8988T (cell line): ENCODE data around the gene HSD11B1L.
A peak's percentile ranks its signal among the peaks of the same experiment; 100 is the strongest.
"Not testable (repeated sequence)": the region's sequence is repeated elsewhere in the genome, so short reads cannot be mapped to it uniquely, and the experiment has no call there.

Source experiments
- DNase-seq: peaks from one replicate; pipeline ENCODE4 v3.0.0; 2011

HSD11B1L gene

DNA sequence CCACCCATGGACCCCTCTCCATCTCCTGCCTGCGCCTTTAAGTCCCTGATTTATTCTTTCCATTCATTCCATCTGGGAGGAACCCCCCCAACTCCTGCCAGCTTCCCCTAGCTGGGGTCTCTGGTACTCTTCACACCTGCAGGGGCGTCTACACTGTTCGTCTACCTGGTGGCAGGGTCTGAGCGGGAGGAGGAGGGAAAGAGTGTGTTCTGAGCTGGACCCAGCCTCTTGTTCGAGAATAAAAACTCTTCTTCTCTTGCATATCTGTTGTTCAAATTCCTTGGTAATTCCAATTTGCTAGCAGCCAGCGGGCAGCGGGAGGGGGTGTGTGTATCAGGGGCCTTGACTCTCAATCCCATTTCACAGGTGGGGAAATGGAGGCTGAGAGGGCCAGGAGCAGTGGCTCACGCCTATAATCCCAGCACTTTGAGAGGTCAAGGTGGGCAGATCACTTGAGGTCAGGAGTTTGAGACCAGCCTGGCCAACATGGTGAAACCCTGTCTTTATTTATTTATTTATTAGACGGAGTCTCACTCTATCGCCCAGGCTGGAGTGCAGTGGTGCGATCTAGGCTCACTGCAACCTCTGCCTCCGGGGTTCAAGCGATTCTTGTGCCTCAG, 7.5 kb downstream of the HSD11B1L start:
- not testable (repeated sequence) for DNase-seq

DNA sequence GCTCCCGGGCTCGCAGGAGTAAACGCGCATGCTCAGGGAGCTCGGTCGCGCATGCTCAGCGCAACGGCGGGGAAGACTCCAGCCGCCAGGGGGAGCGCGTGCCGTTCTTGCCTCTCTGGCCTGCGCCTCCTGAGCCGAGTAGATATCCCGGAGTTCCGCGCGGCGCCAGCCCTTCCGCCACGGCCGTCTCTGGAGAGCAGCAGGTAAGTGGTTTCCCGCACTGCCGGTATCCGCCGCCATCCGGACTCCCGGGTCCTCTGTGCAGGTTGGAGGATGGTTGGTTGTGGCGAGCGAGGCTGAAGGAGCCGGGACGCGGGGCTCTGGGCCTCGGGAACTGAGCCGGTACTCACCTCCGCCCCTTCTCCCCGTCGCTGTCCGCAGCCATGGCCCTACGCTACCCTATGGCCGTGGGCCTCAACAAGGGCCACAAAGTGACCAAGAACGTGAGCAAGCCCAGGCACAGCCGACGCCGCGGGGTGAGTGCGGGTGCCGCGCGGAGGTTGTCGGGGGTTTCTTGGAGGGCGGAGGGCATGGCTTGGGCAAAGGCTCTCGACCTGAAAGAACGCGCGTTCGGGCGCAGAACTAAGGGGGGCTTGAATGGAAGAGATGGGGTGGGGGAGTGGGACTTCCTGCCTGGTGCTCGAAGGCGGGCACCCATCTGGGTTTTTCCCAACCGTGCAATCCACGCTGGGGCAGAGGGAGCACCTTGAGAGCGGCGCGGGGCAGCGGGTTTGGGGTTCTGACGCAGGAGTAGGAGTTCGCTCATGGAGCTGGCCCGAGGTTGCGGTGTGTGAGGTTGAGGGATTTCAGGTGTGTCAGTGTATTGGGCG, 9.5 kb downstream of the HSD11B1L start, which contains the start of gene RPL36:
TSS of gene RPL36 (plus strand) at position 171 of the 830 bp plus-strand sequence. CDS start at position 384, 213 bp downstream.
- peak; percentile 95 for DNase-seq

DNA sequence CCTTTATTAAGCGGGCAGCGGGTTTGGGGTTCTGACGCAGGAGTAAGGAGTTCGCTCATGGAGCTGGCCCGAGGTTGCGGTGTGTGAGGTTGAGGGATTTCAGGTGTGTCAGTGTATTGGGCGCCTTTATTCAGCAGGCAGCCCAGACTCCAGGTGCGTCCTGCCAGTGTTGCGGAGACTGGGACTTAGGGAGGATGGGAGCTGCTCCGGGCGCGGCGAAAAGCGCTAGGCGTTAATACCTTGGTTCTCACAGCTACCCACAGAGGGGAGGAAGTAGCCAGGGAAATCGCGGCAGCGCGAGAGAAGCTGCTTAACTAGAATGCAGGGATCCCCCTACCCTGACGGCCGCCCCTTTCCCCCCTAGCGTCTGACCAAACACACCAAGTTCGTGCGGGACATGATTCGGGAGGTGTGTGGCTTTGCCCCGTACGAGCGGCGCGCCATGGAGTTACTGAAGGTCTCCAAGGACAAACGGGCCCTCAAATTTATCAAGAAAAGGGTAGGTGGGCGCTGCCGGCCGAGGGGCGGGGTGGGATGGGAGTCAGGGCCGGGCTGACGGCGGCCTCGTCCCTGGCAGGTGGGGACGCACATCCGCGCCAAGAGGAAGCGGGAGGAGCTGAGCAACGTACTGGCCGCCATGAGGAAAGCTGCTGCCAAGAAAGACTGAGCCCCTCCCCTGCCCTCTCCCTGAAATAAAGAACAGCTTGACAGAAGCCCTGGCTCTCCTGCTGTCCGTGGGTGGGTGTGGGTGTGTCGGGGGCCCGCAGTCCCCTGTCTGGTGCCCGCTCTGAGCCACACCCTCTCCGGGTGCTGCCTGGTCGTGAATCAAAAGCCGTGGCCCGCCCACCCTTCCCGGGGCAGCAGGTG, 10.4 kb downstream of the HSD11B1L start:
- DNase-seq = no peak

DNA sequence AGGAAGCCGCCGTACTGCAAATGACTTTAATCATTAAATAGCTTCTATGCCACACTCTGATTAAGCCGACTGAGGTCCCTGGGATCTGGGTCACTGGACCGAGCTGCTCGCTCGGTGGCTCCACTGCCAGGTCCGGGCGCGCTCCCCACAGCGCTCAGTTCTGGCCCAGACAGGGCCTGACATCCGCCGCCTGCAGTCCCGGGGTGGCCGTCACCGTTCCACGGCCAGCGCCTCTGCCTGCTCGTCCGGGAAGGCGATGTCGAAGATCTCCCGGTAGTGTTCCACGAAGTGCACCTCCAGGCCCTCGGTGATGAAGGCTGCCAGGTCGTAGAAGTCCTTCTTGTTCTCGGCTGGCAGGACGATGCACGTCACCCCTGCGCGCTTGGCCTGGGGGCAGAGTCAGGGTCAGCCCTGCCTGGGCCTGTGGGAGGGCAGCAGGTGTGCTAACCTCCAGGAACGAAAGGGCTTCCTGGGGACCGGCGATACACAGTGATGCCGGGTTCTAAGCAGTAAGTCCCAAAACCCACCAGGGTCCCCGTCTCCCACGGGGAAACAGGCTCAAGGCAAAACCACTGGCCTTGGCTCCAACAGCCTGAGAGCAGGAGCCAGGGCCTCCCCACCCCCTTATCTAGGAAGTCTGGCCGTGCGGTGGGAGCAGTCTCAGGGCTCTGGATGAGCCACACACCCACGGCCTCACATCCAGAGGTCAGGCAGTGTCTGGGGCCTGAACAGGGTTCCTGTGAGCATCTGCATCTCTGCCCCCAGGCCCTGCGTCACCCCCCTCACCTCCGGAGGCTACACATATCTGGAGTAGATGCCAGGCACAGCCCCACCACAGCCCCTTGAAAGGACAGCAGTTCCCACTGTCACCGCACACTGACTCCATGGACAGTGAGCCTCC, 11.2 kb downstream of the HSD11B1L start:
- DNase-seq = no peak

DNA sequence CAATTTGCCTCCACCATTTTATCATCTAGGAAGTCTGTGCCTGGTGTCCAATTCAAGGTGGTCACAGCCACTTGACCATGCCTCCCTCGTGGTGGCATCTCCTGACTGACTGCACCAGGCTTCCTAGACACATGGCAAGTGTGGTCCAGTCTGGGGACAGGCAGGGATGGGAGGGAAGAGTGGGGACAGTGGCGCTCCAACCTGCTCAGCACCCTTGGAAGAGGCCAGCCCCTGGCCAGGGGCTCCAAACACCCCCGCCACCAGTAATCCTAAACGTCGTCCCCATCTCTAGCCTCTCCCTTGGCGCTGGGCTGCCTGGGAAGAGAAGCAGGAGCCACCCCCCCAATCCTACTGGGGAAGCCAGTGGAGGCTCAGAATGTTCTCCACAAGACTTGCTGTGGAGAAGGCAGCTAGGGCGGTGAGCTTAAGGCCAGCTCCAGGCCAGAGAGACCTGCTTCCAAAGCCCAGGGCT, 11.9 kb downstream of the HSD11B1L start:
- no peak for DNase-seq

DNA sequence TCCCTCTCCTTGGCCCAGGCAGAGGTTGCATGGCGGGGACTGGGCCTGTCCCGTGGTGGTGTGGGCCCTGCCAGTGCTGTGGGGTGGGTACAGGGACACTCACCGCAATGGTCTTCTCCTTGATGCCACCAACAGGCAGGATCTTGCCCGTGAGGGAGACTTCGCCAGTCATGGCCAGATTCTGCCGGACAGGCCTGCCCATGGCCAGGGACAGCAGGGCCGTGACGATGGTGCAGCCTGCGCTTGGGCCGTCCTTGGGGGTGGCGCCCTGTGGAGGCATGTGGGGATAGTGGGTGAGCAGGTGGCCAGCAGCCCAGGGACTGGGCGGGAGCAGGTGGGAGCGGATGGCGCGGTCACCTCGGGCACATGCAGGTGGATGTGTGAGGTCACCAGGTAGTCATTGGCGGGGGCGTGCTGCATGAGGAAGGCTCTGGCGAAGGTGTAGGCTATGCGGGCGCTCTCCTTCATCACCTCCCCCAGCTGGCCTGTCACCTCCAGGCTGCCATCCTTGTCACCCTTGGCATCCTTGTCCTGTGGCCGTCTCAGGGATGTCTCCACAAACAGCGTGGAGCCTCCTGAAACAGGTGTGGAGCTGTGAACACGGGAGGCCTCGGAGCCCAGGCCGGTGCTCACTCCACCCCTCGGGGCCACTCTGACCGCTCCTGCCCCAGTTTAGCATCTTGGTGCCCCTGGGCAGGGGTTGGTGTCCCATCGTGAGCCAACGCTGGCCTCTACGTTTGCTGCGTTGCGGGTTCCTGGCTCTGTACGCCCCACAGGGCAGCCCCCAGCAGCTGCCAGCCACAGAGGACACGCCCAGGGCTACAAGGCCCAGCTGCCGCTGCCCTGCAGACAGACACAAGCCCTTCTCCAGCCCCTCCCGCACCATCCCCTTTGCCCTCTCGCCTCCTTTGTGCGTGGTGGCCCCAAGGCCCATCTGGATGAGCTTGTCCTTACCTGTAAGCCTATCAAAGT, 12.7 kb downstream of the HSD11B1L start:
- DNase-seq = no peak

DNA sequence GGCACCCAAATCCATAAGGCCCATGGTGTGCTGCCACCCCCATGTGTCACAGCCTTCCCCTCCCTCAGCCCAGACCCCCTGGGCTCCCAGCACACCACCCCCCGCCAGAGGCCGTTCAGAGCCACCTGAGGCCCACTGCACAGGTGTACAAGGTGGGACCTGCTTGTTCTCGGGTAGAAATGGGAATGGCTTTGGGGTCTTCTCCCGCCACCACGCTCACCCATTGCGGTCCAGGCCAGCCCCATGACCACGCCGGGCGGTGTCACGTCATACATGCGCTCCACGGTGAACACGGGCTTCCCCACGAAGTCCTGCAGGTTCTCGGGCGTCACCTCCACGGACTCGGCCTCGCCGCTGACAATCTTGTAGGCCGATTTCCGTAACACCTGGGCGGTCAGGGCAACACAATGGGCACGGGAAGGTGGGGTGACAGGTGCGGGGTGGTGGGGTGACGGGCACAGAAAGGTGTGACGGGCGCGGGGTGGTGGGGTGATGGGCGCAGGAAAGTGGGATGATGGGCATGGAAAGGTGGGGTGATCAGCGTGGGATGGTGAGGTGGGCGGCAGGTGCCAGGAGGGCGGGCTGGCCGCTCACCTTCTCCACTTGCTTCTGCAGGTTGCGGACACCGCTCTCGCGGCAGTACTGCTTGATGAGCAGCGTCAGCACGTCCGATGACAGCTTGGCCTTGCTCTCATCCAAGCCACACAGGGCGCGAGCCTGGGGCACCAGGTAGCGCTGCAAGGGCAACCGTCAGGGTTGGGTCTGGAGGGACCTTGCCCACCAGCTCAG, 13.5 kb downstream of the HSD11B1L start:
- DNase-seq = no peak

DNA sequence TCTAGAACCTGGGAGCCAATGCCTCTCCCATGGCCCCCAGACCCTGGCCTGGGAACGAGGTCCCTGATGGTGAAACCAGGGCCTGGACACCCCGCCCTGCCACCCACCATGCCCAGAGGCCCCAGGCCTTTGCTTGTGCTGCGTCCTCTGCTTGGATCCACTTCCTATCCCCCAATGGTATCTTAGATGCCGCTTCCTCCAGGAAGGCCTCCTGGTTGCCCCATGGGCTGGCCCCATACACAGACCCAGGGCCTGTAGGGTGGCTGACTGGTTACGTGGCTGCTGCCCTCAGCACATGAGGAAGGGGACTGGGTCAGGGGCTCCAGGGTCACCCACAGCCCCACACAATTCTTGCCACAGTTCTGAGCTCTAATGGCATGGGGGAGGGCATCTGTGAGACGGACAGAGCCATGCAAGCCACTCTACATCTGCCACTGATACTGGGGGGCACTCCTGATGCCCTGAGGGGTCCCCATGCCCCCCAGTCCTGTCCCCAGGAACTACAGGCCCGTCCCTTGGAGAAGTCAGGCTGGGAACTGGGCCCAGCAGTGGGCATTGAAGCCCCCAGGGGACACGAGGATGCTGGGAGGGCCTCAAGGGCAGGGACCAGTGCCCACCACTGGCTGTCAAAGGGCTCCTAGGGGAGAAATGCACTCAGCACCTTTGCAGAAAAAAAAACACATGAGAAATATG, 14.3 kb downstream of the HSD11B1L start:
- no peak for DNase-seq

DNA sequence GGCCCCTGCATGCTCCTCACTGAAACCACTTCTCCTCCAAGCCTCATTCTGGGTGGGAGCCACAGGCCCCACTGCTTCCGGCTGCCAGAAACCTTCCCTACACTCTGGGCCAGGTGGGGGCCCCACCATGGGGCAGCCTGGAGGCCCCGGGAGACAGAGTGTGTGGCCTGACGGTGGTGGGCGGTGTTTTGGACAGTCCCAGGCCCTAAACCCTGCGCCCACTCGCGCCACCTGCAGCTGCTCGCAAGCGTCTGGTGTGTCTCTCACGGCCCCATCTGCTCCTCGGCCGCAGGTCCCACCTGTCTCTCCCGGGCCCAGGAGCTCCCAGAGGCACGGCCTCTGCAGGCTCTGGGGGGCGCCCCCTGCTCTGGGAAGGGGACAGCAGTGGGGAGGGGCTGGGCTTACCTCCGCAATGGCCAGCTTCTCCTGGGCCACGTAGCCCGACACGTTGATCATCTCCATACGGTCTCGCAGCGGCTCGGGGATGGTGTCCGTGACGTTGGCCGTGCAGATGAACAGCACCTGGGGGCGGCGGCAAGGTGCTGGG, 14.9 kb downstream of the HSD11B1L start:
- DNase-seq = no peak

DNA sequence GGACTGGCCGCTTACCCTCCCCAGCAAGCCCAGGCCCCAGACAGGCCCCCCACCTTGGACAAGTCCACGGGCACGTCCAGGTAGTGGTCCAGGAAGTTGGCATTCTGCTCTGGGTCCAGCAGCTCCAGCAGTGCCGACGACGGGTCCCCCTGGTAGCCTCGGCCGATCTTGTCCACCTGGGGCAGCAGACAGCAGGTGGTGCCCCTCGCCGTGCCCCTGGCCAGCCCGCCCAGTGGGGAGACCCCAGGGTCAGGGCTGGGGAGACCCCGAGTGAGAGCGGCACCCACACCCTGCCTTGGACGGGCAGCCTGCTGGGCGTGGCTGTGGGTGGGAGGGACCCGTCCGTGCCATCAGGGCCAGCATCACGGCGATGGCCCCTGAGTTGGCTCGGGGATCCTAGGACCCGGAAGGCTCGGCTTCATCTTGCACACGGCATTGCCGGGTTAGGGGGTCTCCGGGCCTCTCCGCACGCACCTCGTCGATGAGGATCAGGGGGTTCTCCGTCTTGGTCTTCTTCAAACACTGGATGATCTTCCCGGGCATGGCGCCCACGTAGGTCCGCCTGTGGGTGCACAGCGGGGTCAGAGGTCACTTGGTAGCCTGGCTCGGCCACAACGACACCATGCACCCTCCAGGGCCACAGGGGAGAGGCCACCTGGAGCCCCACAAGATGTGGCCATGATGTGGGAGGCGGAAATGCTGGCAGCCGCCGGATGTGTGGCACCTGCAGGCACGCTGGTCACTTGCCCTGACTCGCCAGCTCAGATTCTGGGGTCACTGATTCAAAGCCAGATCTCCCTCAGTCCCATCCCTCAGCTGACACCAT, 15.6 kb downstream of the HSD11B1L start:
- DNase-seq = no peak

DNA sequence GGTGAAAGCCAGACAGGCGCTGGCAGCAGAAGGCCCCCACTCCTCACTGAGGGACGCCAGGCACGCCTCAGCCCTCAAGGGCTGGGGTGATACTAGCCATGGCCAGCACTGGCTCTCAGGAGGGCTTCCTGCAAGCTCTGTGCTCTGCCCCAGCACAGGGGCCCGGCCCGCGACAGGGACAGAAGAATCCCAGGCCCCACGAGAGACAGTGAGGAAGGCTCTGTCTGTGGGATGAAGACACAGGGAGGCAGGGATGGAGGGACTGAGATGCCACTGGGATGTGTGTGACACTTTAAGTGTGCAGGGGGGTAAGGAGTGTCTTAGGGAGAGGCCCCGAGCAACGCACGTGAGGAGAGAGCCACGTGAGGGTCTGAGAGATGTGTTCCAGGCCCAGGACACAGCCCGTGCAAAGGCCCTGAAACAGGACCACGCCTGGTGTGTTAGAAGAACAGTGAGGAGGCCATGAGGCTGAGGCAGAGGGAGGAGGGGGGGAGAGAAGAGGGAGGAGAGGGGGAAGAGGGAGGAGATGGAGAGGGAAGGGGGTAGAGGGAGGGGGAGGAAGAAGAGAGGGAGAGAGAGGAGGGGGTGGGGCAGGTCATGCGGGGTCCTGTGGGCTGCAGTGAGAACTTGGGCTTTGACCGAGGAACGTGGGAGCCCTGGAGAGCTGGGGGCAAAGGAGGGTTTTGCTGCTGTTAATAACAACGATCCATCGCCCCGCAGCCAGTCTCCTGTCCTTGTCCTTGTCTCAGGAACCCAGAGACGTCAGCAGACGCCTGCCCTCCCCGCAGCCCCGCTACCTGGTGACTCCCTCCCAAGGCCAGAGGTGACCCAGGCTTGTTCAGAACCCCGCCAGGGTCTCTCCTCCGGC, 16.4 kb downstream of the HSD11B1L start:
- no peak for DNase-seq

DNA sequence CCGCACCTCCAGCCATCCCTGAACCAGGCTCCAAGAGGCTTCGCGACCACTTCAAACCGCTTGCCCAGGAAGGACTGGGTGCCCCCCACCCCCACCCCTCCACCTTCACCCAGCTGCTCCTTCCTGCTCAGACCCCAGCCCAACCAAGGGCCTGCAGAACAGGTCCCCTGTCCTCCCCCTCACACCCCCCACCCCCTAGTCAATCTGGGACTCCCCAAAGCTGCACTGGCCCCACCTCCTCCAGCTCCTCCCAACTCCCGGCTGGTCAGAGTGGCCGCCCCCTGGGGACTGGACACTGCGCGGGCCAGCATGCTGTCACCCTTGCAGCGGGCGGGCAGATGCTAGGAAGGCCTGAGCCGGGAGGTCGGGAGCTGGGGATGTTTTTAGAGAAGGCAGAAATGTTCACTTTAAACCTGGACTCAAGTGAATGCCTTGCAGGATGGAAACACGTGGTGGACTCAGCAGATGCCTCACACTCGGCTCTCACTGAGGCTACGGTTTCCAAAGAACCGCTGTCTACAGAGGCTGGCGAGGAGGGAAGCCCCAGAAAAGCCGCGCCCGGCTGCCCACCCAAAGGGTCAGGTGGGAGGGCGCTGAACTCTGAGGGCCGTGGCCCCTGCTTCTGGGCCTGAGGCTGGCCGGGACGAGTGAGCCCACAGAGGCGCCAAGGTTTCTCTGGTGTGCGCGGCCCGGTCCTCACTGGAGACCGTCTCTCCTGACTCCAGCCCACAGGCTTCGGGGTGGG, 17.2 kb downstream of the HSD11B1L start:
- no peak for DNase-seq

DNA sequence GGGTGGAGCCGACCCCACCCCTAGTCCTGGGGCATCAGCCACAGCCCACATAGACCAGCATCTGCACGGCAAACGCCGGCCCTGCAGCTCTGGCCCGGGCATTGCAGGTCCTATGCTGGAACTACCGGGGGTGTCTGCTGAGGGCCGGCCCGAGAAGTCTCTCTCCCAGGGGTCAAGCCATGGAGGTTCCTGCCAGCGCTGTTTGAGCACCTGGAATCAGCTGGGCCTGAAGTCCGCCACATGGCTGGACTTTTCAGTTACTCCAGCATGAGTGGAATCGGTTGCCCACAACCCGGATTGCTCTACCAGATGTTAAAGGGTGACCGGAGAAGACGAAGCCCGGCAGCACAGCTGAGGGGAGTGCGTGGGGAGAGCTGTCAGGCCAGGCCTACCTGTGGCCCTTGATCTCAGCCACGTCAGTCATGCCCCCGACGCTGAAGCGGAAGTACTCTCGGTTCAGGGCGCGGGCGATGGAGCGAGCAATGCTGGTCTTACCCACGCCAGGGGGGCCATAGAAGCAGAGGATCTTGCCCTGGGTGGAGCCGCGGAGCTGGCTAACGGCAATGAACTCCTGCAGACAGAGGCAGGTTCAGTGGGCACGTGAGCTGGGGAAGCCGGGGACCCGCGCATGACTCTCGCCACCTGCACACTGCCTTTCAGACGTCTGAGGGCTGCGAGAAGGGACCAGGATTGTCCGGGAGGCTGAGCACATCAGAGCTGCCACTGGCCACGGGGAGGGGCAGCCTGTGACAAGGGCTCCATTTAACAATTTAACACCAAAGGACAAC, 18.0 kb downstream of the HSD11B1L start:
- no peak for DNase-seq

DNA sequence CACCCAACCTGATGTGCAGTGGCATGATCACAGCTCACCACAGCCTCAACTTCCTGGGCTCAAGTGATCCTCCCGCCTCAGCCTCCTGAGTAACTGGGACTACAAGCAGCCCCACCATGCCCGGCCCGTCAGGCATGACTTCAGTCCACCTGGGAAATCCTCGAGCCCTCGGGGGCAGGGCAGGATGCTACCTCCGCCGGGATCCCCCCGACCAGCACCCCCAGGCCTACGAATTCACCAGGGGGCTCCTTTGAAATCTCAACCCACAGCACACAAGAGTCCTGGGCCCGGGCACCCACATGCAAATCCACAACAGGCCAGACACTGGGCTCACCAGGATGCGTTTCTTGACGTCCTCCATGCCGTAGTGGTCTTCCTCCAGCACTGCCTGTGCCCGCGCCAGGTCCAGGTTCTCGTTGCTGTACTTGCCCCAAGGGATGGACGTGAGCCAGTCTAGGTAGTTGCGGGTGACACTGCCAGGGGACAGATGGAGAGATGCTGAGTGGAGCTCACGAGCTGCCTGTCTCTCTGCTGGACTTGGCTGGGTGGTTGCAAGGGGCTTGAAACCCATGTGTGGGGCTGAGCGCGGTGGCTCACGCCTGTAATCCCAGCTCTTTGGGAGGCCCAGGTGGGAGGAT, 19.7 kb downstream of the HSD11B1L start:
- no peak for DNase-seq

DNA sequence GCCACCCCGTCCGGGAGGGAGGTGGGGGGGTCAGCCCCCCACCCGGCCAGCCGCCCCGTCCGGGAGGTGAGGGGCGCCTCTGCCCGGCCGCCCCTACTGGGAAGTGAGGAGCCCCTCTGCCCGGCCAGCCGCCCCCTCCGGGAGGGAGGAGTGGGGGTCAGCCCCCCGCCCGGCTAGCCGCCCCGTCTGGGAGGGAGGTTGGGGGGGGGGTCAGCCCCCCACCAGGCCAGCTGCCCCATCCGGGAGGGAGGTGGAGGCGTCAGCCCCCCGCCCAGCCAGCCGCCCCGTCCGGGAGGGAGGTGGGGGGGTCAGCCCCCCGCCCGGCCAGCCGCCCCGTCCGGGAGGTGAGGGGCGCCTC, 21.2 kb downstream of the HSD11B1L start:
- not testable (repeated sequence) for DNase-seq
